ENCODE measurements around the gene SLC25A22. TPM values are rescaled to one million over a fixed set of nuclear protein-coding genes. Genes with fewer than 3 reads are reported as not detected.

The SLC25A22 gene
- total RNA-seq, 4 donors from 2014 or later = 6.0 to 28.3 (median 9.7) TPM

GRCh38 chr11:833114-833791 lies 35.2 kb upstream of the SLC25A22 start:
- Histone ChIP-seq H3K36me3 (peaks cover 0 to 7% (median 3%) of the 10 kb centered on the region in 4 donors), H3K27ac (peak overlapping the region; percentile 88 to 95 (median 92)), H3K4me3 (peak overlapping the region; percentile 54 to 86 (median 62)), H3K27me3 (peaks cover 38% of the 10 kb centered on the region), H3K9me3 (no peaks in the 10 kb centered on the region), H3K4me1 (peaks cover 40 to 83% (median 68%) of the 10 kb centered on the region in 4 donors)
- in situ Hi-C loops (cut with MboI; ENCODE audit: low pct_ligation_motif_present in 1 of 4, low pct_unique_long_range_greater_than_20kb in 1 of 4, low sequenced_read_pairs in 3 of 4) (no loop called here), intact Hi-C loops (cut with DNase I; ENCODE audit: low total_unique reads) (no loop called here)
- TF ChIP-seq POLR2A (IDR thresholded peaks at IDR 0.05) = peak; percentile 79
- TF ChIP-seq, protein P1, sequence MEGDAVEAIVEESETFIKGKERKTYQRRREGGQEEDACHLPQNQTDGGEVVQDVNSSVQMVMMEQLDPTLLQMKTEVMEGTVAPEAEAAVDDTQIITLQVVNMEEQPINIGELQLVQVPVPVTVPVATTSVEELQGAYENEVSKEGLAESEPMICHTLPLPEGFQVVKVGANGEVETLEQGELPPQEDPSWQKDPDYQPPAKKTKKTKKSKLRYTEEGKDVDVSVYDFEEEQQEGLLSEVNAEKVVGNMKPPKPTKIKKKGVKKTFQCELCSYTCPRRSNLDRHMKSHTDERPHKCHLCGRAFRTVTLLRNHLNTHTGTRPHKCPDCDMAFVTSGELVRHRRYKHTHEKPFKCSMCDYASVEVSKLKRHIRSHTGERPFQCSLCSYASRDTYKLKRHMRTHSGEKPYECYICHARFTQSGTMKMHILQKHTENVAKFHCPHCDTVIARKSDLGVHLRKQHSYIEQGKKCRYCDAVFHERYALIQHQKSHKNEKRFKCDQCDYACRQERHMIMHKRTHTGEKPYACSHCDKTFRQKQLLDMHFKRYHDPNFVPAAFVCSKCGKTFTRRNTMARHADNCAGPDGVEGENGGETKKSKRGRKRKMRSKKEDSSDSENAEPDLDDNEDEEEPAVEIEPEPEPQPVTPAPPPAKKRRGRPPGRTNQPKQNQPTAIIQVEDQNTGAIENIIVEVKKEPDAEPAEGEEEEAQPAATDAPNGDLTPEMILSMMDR (IDR thresholded peaks at IDR 0.05) = no peak
- peak; percentile 15 to 75 (median 60) for TF ChIP-seq POLR2AphosphoS5 (IDR thresholded peaks at IDR 0.05)
- DNase-seq = peak; percentile 73
- 1% methylated on average over 28 of the region's 55 CpGs; no CpG with 5 or more reads in 1 of the 2 donors for WGBS, 2 donors (ENCODE audit: low coverage in 1 of 2)

- 3% methylated on average over 22 of the region's 67 CpGs; no CpG with 5 or more reads in 1 of the 2 donors for WGBS, 2 donors (ENCODE audit: low coverage in 1 of 2)
- TF ChIP-seq, protein P1 (IDR thresholded peaks at IDR 0.05) = peak in 1 of 5 experiments; percentile 6
- no peak for TF ChIP-seq POLR2A (IDR thresholded peaks at IDR 0.05)
- no peak for TF ChIP-seq EP300 (IDR thresholded peaks at IDR 0.05; ENCODE audit: low read depth)
- TF ChIP-seq POLR2AphosphoS5 (IDR thresholded peaks at IDR 0.05) = peak in 2 of 3 donors; percentile 46 to 63
- peak; percentile 76 for DNase-seq
- peak within 1 kb of the TSS; percentile 88 to 95 (median 92) for H3K27ac ChIP-seq
- H3K27me3 ChIP-seq = peaks cover 44% of the 10 kb centered on the region
- intact Hi-C loops (cut with DNase I; ENCODE audit: low total_unique reads) = no loop called here
- peaks cover 40 to 83% (median 68%) of the 10 kb centered on the region in 4 donors for H3K4me1 ChIP-seq
- no peaks in the 10 kb centered on the region for H3K9me3 ChIP-seq
- in situ Hi-C loops (cut with MboI; ENCODE audit: low pct_ligation_motif_present in 1 of 4, low pct_unique_long_range_greater_than_20kb in 1 of 4, low sequenced_read_pairs in 3 of 4) = no loop called here
- H3K4me3 ChIP-seq = peak within 1 kb of the TSS; percentile 54 to 86 (median 62)
- H3K36me3 ChIP-seq = peaks cover 0 to 6% (median 3%) of the 10 kb centered on the region in 4 donors
Observed at GRCh38 chr11:832529-833113, 34.5 kb upstream of the SLC25A22 start, which contains the start of gene CD151. CD151 (plus strand) TSS chr11:832952; CDS start chr11:836070, 3,118 bp downstream.

GRCh38 chr11:831961-832528 lies 34.0 kb upstream of the SLC25A22 start:
- peak overlapping the region; percentile 88 to 95 (median 92) for H3K27ac ChIP-seq
- peaks cover 50% of the 10 kb centered on the region for H3K27me3 ChIP-seq
- intact Hi-C loops (cut with DNase I; ENCODE audit: low total_unique reads) = no loop called here
- H3K4me3 ChIP-seq = peak overlapping the region; percentile 10 to 86 (median 60)
- WGBS, 2 donors (ENCODE audit: low coverage in 1 of 2) = 70% methylated on average over 23 of the region's 23 CpGs; no CpG with 5 or more reads in 1 of the 2 donors
- H3K36me3 ChIP-seq = peaks cover 0 to under 1% (median 0%) of the 10 kb centered on the region in 4 donors
- H3K4me1 ChIP-seq = peaks cover 40 to 83% (median 68%) of the 10 kb centered on the region in 4 donors
- no peaks in the 10 kb centered on the region for H3K9me3 ChIP-seq
- no peak for DNase-seq
- in situ Hi-C loops (cut with MboI; ENCODE audit: low pct_ligation_motif_present in 1 of 4, low pct_unique_long_range_greater_than_20kb in 1 of 4, low sequenced_read_pairs in 3 of 4) = no loop called here
- TF ChIP-seq POLR2A (IDR thresholded peaks at IDR 0.05) (no peak), POLR2AphosphoS5 (IDR thresholded peaks at IDR 0.05) (no peak), EP300 (IDR thresholded peaks at IDR 0.05; ENCODE audit: low read depth) (no peak)
- TF ChIP-seq, protein P1 (IDR thresholded peaks at IDR 0.05) = no peak
